ENCODE measurements around the gene USP46.

Gene USP46

DNA sequence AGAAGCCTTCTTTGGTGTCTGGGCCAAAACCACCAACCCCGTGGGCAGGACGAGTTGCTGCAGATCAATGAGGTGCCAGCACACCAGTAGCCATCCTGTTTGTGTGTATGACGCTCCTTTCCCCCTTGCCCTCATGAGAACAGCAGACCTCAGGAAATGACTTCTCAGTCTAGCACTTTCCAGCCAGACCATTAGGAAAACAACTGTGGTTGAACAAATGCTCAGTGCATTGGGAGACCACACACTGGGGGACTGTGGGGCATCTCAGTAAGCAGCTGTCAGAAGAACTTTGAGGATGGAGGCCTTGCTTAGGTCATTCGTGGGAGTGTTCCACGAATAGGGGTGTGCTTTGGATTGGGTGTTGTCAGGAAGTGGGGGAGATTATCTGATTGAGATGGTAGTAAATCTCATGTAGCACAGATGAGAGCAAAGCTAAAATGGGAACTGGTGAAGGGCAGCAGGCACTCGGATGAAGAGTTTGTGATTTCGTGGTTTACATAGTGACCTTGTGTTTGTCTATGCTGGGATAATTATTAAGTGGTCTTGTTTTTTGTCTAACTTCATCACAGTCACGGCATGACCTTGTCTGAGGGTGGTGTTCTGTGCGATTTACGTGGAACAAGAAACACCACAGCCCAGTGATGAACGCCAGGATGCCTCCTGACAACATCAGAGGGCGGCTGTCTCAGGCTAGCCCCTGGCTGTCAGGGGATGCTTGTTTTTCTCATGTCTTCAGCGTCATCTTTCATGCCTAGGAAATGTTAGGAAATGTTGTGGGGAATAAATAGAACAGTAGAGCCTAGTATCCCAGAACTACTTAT, 70.1 kb downstream of the USP46 start:
- H3K4me3 ChIP-seq (replicated peaks; ENCODE audit: insufficient read depth, low read length) = no peak overlapping the region
- DNase-seq (ENCODE audit: low read depth in 1 of 2, low spot score in 1 of 2) = no peak

DNA sequence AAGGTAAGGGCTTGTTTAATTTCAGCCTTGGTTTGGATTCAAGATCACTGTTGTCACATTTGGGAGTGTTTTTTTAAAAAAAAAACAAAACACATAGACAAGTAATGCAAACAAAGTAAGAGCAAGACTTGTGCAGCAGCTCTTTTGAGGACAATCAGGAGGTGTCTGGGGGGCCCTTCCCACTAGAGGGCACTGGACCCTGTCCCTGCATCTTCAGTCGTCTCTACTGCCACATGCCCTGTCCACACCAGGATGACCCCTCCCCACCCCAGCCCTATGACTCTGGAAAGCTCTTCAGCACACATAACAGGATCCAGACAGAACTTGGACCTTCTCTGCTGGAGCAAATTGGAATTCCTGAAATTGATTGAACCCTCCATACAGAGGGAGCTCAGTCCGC, 71.0 kb downstream of the USP46 start:
- Histone ChIP-seq H3K27me3 (ENCODE audit: insufficient read depth, poor library complexity, severe bottlenecking) (no peaks in the 10 kb centered on the region), H3K4me3 (replicated peaks; ENCODE audit: insufficient read depth, low read length) (no peak overlapping the region), H3K27ac (replicated peaks) (no peak overlapping the region)
- DNase-seq (ENCODE audit: low read depth in 1 of 2, low spot score in 1 of 2) = no peak
- TF ChIP-seq, protein P1, sequence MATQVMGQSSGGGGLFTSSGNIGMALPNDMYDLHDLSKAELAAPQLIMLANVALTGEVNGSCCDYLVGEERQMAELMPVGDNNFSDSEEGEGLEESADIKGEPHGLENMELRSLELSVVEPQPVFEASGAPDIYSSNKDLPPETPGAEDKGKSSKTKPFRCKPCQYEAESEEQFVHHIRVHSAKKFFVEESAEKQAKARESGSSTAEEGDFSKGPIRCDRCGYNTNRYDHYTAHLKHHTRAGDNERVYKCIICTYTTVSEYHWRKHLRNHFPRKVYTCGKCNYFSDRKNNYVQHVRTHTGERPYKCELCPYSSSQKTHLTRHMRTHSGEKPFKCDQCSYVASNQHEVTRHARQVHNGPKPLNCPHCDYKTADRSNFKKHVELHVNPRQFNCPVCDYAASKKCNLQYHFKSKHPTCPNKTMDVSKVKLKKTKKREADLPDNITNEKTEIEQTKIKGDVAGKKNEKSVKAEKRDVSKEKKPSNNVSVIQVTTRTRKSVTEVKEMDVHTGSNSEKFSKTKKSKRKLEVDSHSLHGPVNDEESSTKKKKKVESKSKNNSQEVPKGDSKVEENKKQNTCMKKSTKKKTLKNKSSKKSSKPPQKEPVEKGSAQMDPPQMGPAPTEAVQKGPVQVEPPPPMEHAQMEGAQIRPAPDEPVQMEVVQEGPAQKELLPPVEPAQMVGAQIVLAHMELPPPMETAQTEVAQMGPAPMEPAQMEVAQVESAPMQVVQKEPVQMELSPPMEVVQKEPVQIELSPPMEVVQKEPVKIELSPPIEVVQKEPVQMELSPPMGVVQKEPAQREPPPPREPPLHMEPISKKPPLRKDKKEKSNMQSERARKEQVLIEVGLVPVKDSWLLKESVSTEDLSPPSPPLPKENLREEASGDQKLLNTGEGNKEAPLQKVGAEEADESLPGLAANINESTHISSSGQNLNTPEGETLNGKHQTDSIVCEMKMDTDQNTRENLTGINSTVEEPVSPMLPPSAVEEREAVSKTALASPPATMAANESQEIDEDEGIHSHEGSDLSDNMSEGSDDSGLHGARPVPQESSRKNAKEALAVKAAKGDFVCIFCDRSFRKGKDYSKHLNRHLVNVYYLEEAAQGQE (IDR thresholded peaks at IDR 0.05; ENCODE audit: insufficient replicate concordance, low read depth) = no peak
- TF ChIP-seq GABPA (IDR thresholded peaks at IDR 0.05; ENCODE audit: low read depth) (no peak), POLR2AphosphoS5 (IDR thresholded peaks at IDR 0.05; ENCODE audit: low read depth) (no peak)
- TF ChIP-seq, protein P2, sequence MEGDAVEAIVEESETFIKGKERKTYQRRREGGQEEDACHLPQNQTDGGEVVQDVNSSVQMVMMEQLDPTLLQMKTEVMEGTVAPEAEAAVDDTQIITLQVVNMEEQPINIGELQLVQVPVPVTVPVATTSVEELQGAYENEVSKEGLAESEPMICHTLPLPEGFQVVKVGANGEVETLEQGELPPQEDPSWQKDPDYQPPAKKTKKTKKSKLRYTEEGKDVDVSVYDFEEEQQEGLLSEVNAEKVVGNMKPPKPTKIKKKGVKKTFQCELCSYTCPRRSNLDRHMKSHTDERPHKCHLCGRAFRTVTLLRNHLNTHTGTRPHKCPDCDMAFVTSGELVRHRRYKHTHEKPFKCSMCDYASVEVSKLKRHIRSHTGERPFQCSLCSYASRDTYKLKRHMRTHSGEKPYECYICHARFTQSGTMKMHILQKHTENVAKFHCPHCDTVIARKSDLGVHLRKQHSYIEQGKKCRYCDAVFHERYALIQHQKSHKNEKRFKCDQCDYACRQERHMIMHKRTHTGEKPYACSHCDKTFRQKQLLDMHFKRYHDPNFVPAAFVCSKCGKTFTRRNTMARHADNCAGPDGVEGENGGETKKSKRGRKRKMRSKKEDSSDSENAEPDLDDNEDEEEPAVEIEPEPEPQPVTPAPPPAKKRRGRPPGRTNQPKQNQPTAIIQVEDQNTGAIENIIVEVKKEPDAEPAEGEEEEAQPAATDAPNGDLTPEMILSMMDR (IDR thresholded peaks at IDR 0.05; ENCODE audit: insufficient read depth, low read length) = peak; percentile 29

More for the DNA sequence above, 70.1 kb downstream of the USP46 start:
- Histone ChIP-seq H3K27me3 (ENCODE audit: insufficient read depth, poor library complexity, severe bottlenecking) (no peaks in the 10 kb centered on the region), H3K27ac (replicated peaks) (no peak overlapping the region)
- TF ChIP-seq GABPA (IDR thresholded peaks at IDR 0.05; ENCODE audit: low read depth) (no peak), POLR2AphosphoS5 (IDR thresholded peaks at IDR 0.05; ENCODE audit: low read depth) (no peak), SPI1 (IDR thresholded peaks at IDR 0.05; ENCODE audit: borderline replicate concordance, low read depth) (no peak)
- TF ChIP-seq, protein P1 (IDR thresholded peaks at IDR 0.05; ENCODE audit: insufficient replicate concordance, low read depth) = no peak
- TF ChIP-seq, protein P2 (IDR thresholded peaks at IDR 0.05; ENCODE audit: insufficient read depth, low read length) = no peak

DNA sequence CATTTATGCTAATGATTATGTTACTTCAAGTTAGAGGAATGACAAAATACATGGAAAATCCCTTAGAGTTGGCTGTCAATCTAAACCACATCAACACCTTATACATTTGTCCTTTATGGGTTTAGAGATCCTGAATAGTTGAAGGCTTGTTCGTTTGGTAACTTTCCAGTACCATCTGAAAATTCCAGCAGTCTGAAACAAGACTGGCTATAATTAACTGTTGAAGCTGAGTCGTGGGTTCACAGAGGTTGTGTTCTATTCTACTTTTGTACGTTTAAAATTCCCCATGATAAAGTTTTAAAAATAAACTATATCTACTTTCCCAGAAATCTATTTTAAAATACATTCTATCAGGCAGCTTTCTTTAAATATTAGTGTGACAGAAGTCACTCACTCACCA, 73.0 kb downstream of the USP46 start:
- Histone ChIP-seq H3K4me3 (replicated peaks; ENCODE audit: insufficient read depth, low read length) (no peak overlapping the region), H3K27me3 (ENCODE audit: insufficient read depth, poor library complexity, severe bottlenecking) (no peaks in the 10 kb centered on the region), H3K27ac (replicated peaks) (no peak overlapping the region)
- TF ChIP-seq POLR2AphosphoS5 (IDR thresholded peaks at IDR 0.05; ENCODE audit: low read depth) (no peak), GABPA (IDR thresholded peaks at IDR 0.05; ENCODE audit: low read depth) (no peak), SPI1 (IDR thresholded peaks at IDR 0.05; ENCODE audit: borderline replicate concordance, low read depth) (no peak)
- TF ChIP-seq, protein P2 (IDR thresholded peaks at IDR 0.05; ENCODE audit: insufficient read depth, low read length) = no peak
- TF ChIP-seq, protein P1 (IDR thresholded peaks at IDR 0.05; ENCODE audit: insufficient replicate concordance, low read depth) = no peak
- DNase-seq (ENCODE audit: low read depth in 1 of 2, low spot score in 1 of 2) = no peak

Measured in HL-60 (cell line).